GM12878 (cell line): ENCODE measurements around the gene MPRIP. TPM values are rescaled to one million over a fixed set of nuclear protein-coding genes. Genes with fewer than 3 reads are reported as not detected.

Experiments
- ATAC-seq: fragments of 200-7000 bp; cut with Tn5 transposase; 3 replicates; pipeline ENCODE4 v1.9.1; 2020; ENCODE audit warnings: mild to moderate bottlenecking, moderate library complexity
- BruUV-seq: library from RNA; stranded (reverse); fragments of 400-500 nt; replicated peaks from 2 replicates; lab custom pipeline; 2021; lab: Mats Ljungman, UMichigan
- CTCF ChIA-PET: fragments of 300-600 bp; sonication (Branson Sonifier 250); formaldehyde crosslinking; extraction: SDS; loops from one replicate; lab custom pipeline; 2021; ENCODE audit warnings: inconsistent platforms; lab: Yijun Ruan, JAX
- POLR2A ChIA-PET: fragments of 350-600 bp; formaldehyde crosslinking; extraction: SDS; loops from one replicate; lab custom pipeline; 2021; ENCODE audit warnings: inconsistent platforms; lab: Charles Lee
- RAD21 ChIA-PET: fragments of 300-600 bp; sonication (Branson Sonifier 250); formaldehyde crosslinking; loops from one replicate; lab custom pipeline; 2023; ENCODE audit warnings: antibody characterized with exemption; ENCODE audit not compliant: unreplicated experiment; lab: Charles Lee
- SMC1A ChIA-PET: fragments of 300-600 bp; sonication (Branson Sonifier 250); formaldehyde crosslinking; loops from one replicate; lab custom pipeline; 2023; ENCODE audit not compliant: unreplicated experiment, uncharacterized antibody; lab: Charles Lee
- DNase-seq: peaks from one replicate; pipeline ENCODE4 v3.0.0-alpha.2; 2011; ENCODE audit warnings: low read depth, low spot score
- FAIRE-seq: peaks from 3 replicates; lab custom pipeline; 2011; peaks lifted over from hg19 to GRCh38; lab: Jason Lieb, UNC
- H2AFZ ChIP-seq: 2 replicates; pipeline ENCODE4 v1.6.0; 2011; ENCODE audit warnings: low read depth, low read length, control low read depth; ENCODE audit not compliant: control insufficient read depth
- H3K27ac ChIP-seq: 2 replicates; pipeline ENCODE4 v1.5.1; 2011; ENCODE audit warnings: control low read depth; ENCODE audit not compliant: control insufficient read depth, insufficient read depth
- H3K27me3 ChIP-seq, 2 experiments: replicated peaks in 1 of 2; 2 replicates each; pipeline versions ENCODE4 v1.6.0 to v1.6.1; 2011; ENCODE audit warnings: low read length in 1 of 2; ENCODE audit not compliant: control insufficient read depth in 2 of 2, insufficient read depth in 2 of 2
- H3K36me3 ChIP-seq, 2 experiments: 2 replicates each; pipeline ENCODE4 v1.5.1; 2011; ENCODE audit warnings: low read length in 1 of 2; ENCODE audit not compliant: control insufficient read depth in 2 of 2, insufficient read depth in 2 of 2
- H3K4me1 ChIP-seq: 2 replicates; pipeline ENCODE4 v1.6.1; 2011; ENCODE audit warnings: mild to moderate bottlenecking, low read length, moderate library complexity, mixed read lengths; ENCODE audit not compliant: control insufficient read depth, insufficient read depth
- H3K4me2 ChIP-seq: 2 replicates; pipeline ENCODE4 v1.6.0; 2011; ENCODE audit warnings: control low read depth; ENCODE audit not compliant: control insufficient read depth, insufficient read depth
- H3K4me3 ChIP-seq: fragments of 200-600 bp; sonication (generic); 2 replicates; pipeline ENCODE4 v1.5.1; 2016
- H3K79me2 ChIP-seq: 2 replicates; pipeline ENCODE4 v1.6.0; 2011; ENCODE audit warnings: low read length; ENCODE audit not compliant: control insufficient read depth, insufficient read depth
- H3K9ac ChIP-seq: 2 replicates; pipeline ENCODE4 v1.8.0; 2011; ENCODE audit warnings: low read length, control low read depth, mixed read lengths; ENCODE audit not compliant: control insufficient read depth, insufficient read depth
- H3K9me3 ChIP-seq: replicated peaks from 3 replicates; pipeline ENCODE4 v1.5.1; 2011; ENCODE audit warnings: mild to moderate bottlenecking, low read length; ENCODE audit not compliant: control insufficient read depth, insufficient read depth
- H4K20me1 ChIP-seq: 2 replicates; pipeline ENCODE4 v1.6.0; 2011; ENCODE audit not compliant: control insufficient read depth, insufficient read depth
- BCLAF1 ChIP-seq: fragments of 450-650 bp; IDR thresholded peaks from 2 replicates; pipeline ENCODE4 v1.6.1; 2017; ENCODE audit warnings: antibody characterized with exemption, mild to moderate bottlenecking, moderate library complexity
- BHLHE40 ChIP-seq, 2 experiments: fragments of 450-650 bp in 1 of 2; IDR thresholded peaks; 2 replicates each; pipeline ENCODE4 v1.6.1; 2011 to 2017; ENCODE audit warnings: low read depth in 2 of 2, borderline replicate concordance in 1 of 2, improper control_type of control experiment in 1 of 2, low read length in 1 of 2, mild to moderate bottlenecking in 1 of 2
- CEBPZ ChIP-seq: fragments of 150-350 bp; IDR thresholded peaks from 2 replicates; pipeline ENCODE4 v1.6.1; 2016; ENCODE audit warnings: low read depth, low read length
- EZH2 ChIP-seq: IDR thresholded peaks from 2 replicates; pipeline ENCODE4 v1.6.1; 2012; ENCODE audit warnings: low read depth, mild to moderate bottlenecking, control low read depth, inconsistent platforms, low read length, borderline replicate concordance; ENCODE audit not compliant: control insufficient read depth
- RFX5 ChIP-seq: IDR thresholded peaks from 2 replicates; pipeline ENCODE4 v1.6.1; 2011; ENCODE audit warnings: low read depth, low read length, improper control_type of control experiment
- SUZ12 ChIP-seq: fragments of 200-600 bp; sonication (generic); IDR thresholded peaks from one replicate; pipeline ENCODE4 v1.6.1; 2018; ENCODE audit warnings: antibody characterized with exemption, mild to moderate bottlenecking; ENCODE audit not compliant: unreplicated experiment
- ZBTB33 ChIP-seq: fragments of 450-650 bp; IDR thresholded peaks from 2 replicates; pipeline ENCODE4 v1.6.1; 2017; ENCODE audit warnings: mild to moderate bottlenecking
- ZSCAN29 ChIP-seq: fragments of 450-650 bp; IDR thresholded peaks from 2 replicates; pipeline ENCODE4 v1.6.1; 2017; ENCODE audit warnings: mild to moderate bottlenecking, moderate library complexity
- WGBS: methylation state at CpG from one replicate; pipeline ENCODE4 v1.1.6; 2016; ENCODE audit warnings: low lambda C conversion rate; ENCODE audit not compliant: insufficient replicate concordance, insufficient coverage; ENCODE audit errors: missing lambda C conversion rate; 5-methylcytosine and 5-hydroxymethylcytosine counted together
- in situ Hi-C: fragments of 300-500 bp; cut with MboI; formaldehyde crosslinking; loops from 9 replicates; pipeline ENCODE4 v1.14.3; 2018; ENCODE audit warnings: mixed read lengths
- intact Hi-C: fragments of 100-400 bp; cut with micrococcal nuclease; formaldehyde crosslinking; loops from one replicate; pipeline ENCODE4 v1.14.2; 2022; ENCODE audit not compliant: unreplicated experiment
- polyA plus RNA-seq, 11 experiments: library from polyadenylated mRNA; depleted of rRNA in 4 of 11; unstranded in 6 of 11; stranded (reverse) in 5 of 11; fragments of >200 nt; fragmentation: Nextera tagmentation in 4 of 11; fragmentation: Illumina TruSeq in 1 of 11; extraction: Ambion mirVana in 4 of 11; extraction: Trizol in 1 of 11; gene quantifications; 1 replicate in 1 of 11; 2 replicates in 10 of 11; pipeline versions ENCODE4 v1.2.1 to v1.2.3, GENCODE V29; 2011 to 2016; ENCODE audit warnings: inconsistent platforms in 2 of 11, missing spikeins in 2 of 11, low read depth in 1 of 11
- total RNA-seq, 4 experiments: library from RNA; depleted of rRNA in 3 of 4; stranded (reverse); fragments of >200 nt in 3 of 4; fragmentation: Illumina TruSeq in 1 of 4; extraction: Trizol in 1 of 4; gene quantifications; 2 replicates each; pipeline versions ENCODE4 v1.2.1 to v1.2.3, GENCODE V29; 2013 to 2021

Gene MPRIP
- total and polyA plus RNA-seq, 10 of the 15 experiments (the other 5 are each of a cell fraction or from before 2014, with no cell fraction given) = 16.5 to 168 (median 71.7) TPM

GRCh38 chr17:17142556-17142955, 100.3 kb downstream of the MPRIP start (continued):
- TF ChIP-seq CEBPZ = no peak
- no peak for TF ChIP-seq BCLAF1

- H3K27me3 ChIP-seq = no peaks in the 10 kb centered on the region
- H3K4me1 ChIP-seq = no peaks in the 10 kb centered on the region; the same call in 1 of the 2 replicates
- H3K79me2 ChIP-seq = no peaks in the 10 kb centered on the region
- in situ Hi-C loops (no loop called here), intact Hi-C loops (no loop called here)
- no peaks in the 10 kb centered on the region for H3K9me3 ChIP-seq
- FAIRE-seq (no peak), ATAC-seq (no peak), DNase-seq (no peak)
- H3K9ac ChIP-seq = no peak overlapping the region
- no peak overlapping the region for H2AFZ ChIP-seq
- no peak overlapping the region for H3K27ac ChIP-seq
- WGBS = 96% methylated on average over 19 of the region's 19 CpGs
- BruUV-seq = no TSS peak
- POLR2A ChIA-PET = no interaction called here
- RAD21 ChIA-PET = interaction anchor here (0.6 to 2.1 kb wide), 2 partner anchors 137 to 172 kb away, joined by 4 to 5 read pairs; partner anchors contain the start of gene COPS3
- no peak overlapping the region for H3K4me3 ChIP-seq
- CTCF ChIA-PET = interaction anchor here (0.7 to 1.6 kb wide), 4 partner anchors 135 to 175 kb away, joined by 3 to 5 read pairs (median 3); no protein-coding TSS in a partner anchor
- H3K4me2 ChIP-seq = no peak overlapping the region
- SMC1A ChIA-PET = no interaction called here
- H3K36me3 ChIP-seq = peaks cover 11 to 45% of the 10 kb centered on the region in 2 experiments; a peak in 3 of 4 replicates
- H4K20me1 ChIP-seq = no peaks in the 10 kb centered on the region
- TF ChIP-seq CEBPZ (no peak), SUZ12 (no peak), BHLHE40 (IDR thresholded peaks at IDR 0.05; ENCODE audit: borderline replicate concordance in 1 of 2, low read depth in 2 of 2, low read length in 1 of 2) (no peak), ZSCAN29 (no peak), RFX5 (no peak), EZH2 (no peak), ZBTB33 (no peak)
These were observed 101.2 kb downstream of the MPRIP start for GRCh38 chr17:17143501-17143900.
